SK-N-SH (cell line): Measurements from ENCODE around the gene ITGA6.

Source experiments
- CTCF ChIP-seq: fragments of 200-600 bp; sonication (generic); IDR thresholded peaks from 2 replicates; pipeline ENCODE4 v1.6.1; 2017; ENCODE audit warnings: antibody characterized with exemption, mild to moderate bottlenecking, moderate library complexity
- EZH2phosphoT487 ChIP-seq: fragments of 200-600 bp; sonication (generic); IDR thresholded peaks from 2 replicates; pipeline ENCODE4 v1.6.1; 2017; ENCODE audit warnings: low read depth, mixed run types, mild to moderate bottlenecking, antibody characterized with exemption, moderate library complexity, borderline replicate concordance
- MXI1 ChIP-seq: IDR thresholded peaks from 2 replicates; pipeline ENCODE4 v1.6.1; 2012; ENCODE audit warnings: mild to moderate bottlenecking, low read depth, low read length, improper control_type of control experiment
- RCOR1 ChIP-seq: fragments of 150-350 bp; IDR thresholded peaks from 2 replicates; pipeline ENCODE4 v1.6.1; 2017; ENCODE audit warnings: antibody characterized with exemption, low read length
- REST ChIP-seq: IDR thresholded peaks from 2 replicates; pipeline ENCODE4 v1.6.1; 2012; ENCODE audit warnings: mild to moderate bottlenecking, low read depth, low read length, moderate library complexity
- RFX5 ChIP-seq: IDR thresholded peaks from 2 replicates; pipeline ENCODE4 v1.6.1; 2012; ENCODE audit warnings: mild to moderate bottlenecking, improper control_type of control experiment, low read length
- USF2 ChIP-seq: fragments of 150-350 bp; IDR thresholded peaks from 2 replicates; pipeline ENCODE4 v1.6.1; 2017; ENCODE audit warnings: antibody characterized with exemption, low read length, low read depth, borderline replicate concordance
- TF ChIP-seq, protein P1 (sequence below): IDR thresholded peaks from 2 replicates; pipeline ENCODE4 v1.4.0; 2012; ENCODE audit warnings: low read depth

DNA sequence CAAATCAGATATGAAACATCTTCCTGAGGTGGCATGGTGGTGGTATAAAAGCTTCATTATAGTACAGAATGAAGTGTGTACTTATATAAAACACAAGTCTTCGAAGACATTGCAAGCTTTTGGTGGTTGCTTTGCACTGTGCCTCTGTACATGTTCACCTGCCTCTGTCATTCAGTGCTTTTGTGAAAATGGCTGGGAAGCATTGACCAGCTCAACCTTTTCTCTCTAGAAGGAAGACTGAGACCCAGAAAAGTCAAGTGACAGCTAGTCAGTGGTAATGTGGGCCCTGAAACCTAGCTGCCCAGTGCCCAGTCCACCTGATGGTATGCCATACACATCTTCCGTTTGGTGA is 12.1 kb downstream of the ITGA6 start:
- TF ChIP-seq USF2 = no peak
- TF ChIP-seq CTCF = no peak
- TF ChIP-seq EZH2phosphoT487 = no peak
- no peak for TF ChIP-seq REST
- TF ChIP-seq RFX5 = no peak
- no peak for TF ChIP-seq RCOR1
- no peak for TF ChIP-seq MXI1
- TF ChIP-seq, protein P1, sequence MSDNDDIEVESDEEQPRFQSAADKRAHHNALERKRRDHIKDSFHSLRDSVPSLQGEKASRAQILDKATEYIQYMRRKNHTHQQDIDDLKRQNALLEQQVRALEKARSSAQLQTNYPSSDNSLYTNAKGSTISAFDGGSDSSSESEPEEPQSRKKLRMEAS = no peak
